HEK293 (cell line): ENCODE results near the gene XPA.

Source experiments
- CTCF ChIA-PET: fragments of 350-600 bp; formaldehyde crosslinking; extraction: SDS; loops from one replicate; lab custom pipeline; 2021; ENCODE audit warnings: antibody characterized with exemption; lab: Yijun Ruan, JAX
- POLR2A ChIA-PET: fragments of 300-600 bp; formaldehyde crosslinking; extraction: SDS; loops from one replicate; lab custom pipeline; 2020; ENCODE audit warnings: antibody characterized with exemption, inconsistent platforms; lab: Yijun Ruan, JAX
- H3K27ac ChIP-seq: fragments of 200-500 bp; sonication (Bioruptor generic); 2 replicates; pipeline ENCODE4 v1.5.1; 2014; ENCODE audit warnings: low read depth, low read length, control low read depth, inconsistent platforms; ENCODE audit errors: extremely low read depth
- H3K36me3 ChIP-seq, 2 experiments: fragments of 200-500 bp in 1 of 2; sonication (Bioruptor generic) in 1 of 2; 1 replicate in 1 of 2; 2 replicates in 1 of 2; pipeline ENCODE4 v1.5.1; 2014 to 2017; ENCODE audit warnings: inconsistent platforms in 2 of 2, low read length in 2 of 2; ENCODE audit not compliant: control insufficient read depth in 2 of 2, insufficient read depth in 1 of 2
- H3K4me1 ChIP-seq: fragments of 200-500 bp; sonication (Bioruptor generic); 2 replicates; pipeline ENCODE4 v1.5.1; 2014; ENCODE audit warnings: mild to moderate bottlenecking, low read length, inconsistent platforms; ENCODE audit not compliant: control insufficient read depth, insufficient read depth
- H3K4me3 ChIP-seq: 2 replicates; pipeline ENCODE4 v1.5.1; 2011; ENCODE audit warnings: low read depth, mild to moderate bottlenecking, control low read depth, low read length, moderate library complexity
- H3K9me3 ChIP-seq: fragments of 200-500 bp; sonication (Bioruptor generic); 2 replicates; pipeline ENCODE4 v1.5.1; 2014; ENCODE audit warnings: low read depth, low read length, inconsistent platforms; ENCODE audit not compliant: control insufficient read depth, insufficient read depth
- GLIS1 ChIP-seq: fragments of 450-650 bp; formaldehyde crosslinking; IDR thresholded peaks from 2 replicates; pipeline ENCODE4 v1.5.1; 2016; ENCODE audit warnings: missing biosample characterization, missing genetic modification characterization
- GLIS2 ChIP-seq: fragments of 450-650 bp; formaldehyde crosslinking; IDR thresholded peaks from 2 replicates; pipeline ENCODE4 v1.5.1; 2016; ENCODE audit warnings: missing biosample characterization, missing genetic modification characterization
- HOXC10 ChIP-seq: sonication (generic); formaldehyde crosslinking; IDR thresholded peaks from 2 replicates; pipeline ENCODE4 v1.8.1; 2023; ENCODE audit warnings: mild to moderate bottlenecking, missing genetic modification reagents
- IKZF3 ChIP-seq: fragments of 450-650 bp; IDR thresholded peaks from 2 replicates; pipeline ENCODE4 v1.5.0; 2018; ENCODE audit warnings: missing biosample characterization, mild to moderate bottlenecking, missing genetic modification characterization, moderate library complexity
- KLF8 ChIP-seq: fragments of 450-650 bp; formaldehyde crosslinking; IDR thresholded peaks from 2 replicates; pipeline ENCODE4 v1.5.1; 2016; ENCODE audit warnings: missing biosample characterization, missing genetic modification characterization
- SCRT1 ChIP-seq: fragments of 450-650 bp; formaldehyde crosslinking; IDR thresholded peaks from 2 replicates; pipeline ENCODE4 v1.5.1; 2016; ENCODE audit warnings: missing biosample characterization, missing genetic modification characterization, borderline replicate concordance
- SP2 ChIP-seq: fragments of 450-650 bp; formaldehyde crosslinking; IDR thresholded peaks from 2 replicates; pipeline ENCODE4 v1.5.1; 2016; ENCODE audit warnings: missing biosample characterization, missing genetic modification characterization
- ZBTB21 ChIP-seq: fragments of 450-650 bp; formaldehyde crosslinking; IDR thresholded peaks from 2 replicates; pipeline ENCODE4 v1.5.1; 2017; ENCODE audit warnings: missing biosample characterization, missing genetic modification characterization
- ZBTB48 ChIP-seq: fragments of 450-650 bp; formaldehyde crosslinking; IDR thresholded peaks from 2 replicates; pipeline ENCODE4 v1.5.1; 2016; ENCODE audit warnings: missing biosample characterization, missing genetic modification characterization
- ZBTB8A ChIP-seq: fragments of 450-650 bp; formaldehyde crosslinking; IDR thresholded peaks from 2 replicates; pipeline ENCODE4 v1.5.1; 2016; ENCODE audit warnings: missing biosample characterization, missing genetic modification characterization
- ZNF133 ChIP-seq: fragments of 450-650 bp; formaldehyde crosslinking; IDR thresholded peaks from 2 replicates; pipeline ENCODE4 v1.5.1; 2016; ENCODE audit warnings: missing biosample characterization, missing genetic modification characterization
- ZNF16 ChIP-seq: fragments of 450-650 bp; formaldehyde crosslinking; IDR thresholded peaks from 2 replicates; pipeline ENCODE4 v1.5.1; 2016; ENCODE audit warnings: low read depth, missing biosample characterization, missing genetic modification characterization
- ZNF335 ChIP-seq: fragments of 450-650 bp; formaldehyde crosslinking; conservative IDR thresholded peaks from 2 replicates; pipeline ENCODE4 v1.5.1; 2016; ENCODE audit warnings: missing biosample characterization, missing genetic modification characterization
- ZNF600 ChIP-seq: fragments of 450-650 bp; formaldehyde crosslinking; IDR thresholded peaks from 2 replicates; pipeline ENCODE4 v1.5.1; 2016; ENCODE audit warnings: missing biosample characterization, missing genetic modification characterization
- ZXDB ChIP-seq: fragments of 450-650 bp; formaldehyde crosslinking; IDR thresholded peaks from 2 replicates; pipeline ENCODE4 v1.5.1; 2016; ENCODE audit warnings: missing biosample characterization, missing genetic modification characterization
- TF ChIP-seq, protein P1 (sequence below): fragments of 450-650 bp; formaldehyde crosslinking; IDR thresholded peaks from 2 replicates; pipeline ENCODE4 v1.5.1; 2016; ENCODE audit warnings: missing biosample characterization, missing genetic modification characterization
- TF ChIP-seq, protein P2 (sequence below): fragments of 450-650 bp; formaldehyde crosslinking; IDR thresholded peaks from 2 replicates; pipeline ENCODE4 v1.5.1; 2016; ENCODE audit warnings: missing biosample characterization, missing genetic modification characterization
- TF ChIP-seq, protein P3 (sequence below): fragments of 450-650 bp; formaldehyde crosslinking; IDR thresholded peaks from 2 replicates; pipeline ENCODE4 v1.5.1; 2017; ENCODE audit warnings: missing biosample characterization, missing genetic modification characterization
- TF ChIP-seq, protein P4 (sequence below): fragments of 450-650 bp; formaldehyde crosslinking; IDR thresholded peaks from 2 replicates; pipeline ENCODE4 v1.5.1; 2017; ENCODE audit warnings: missing biosample characterization, missing genetic modification characterization
- TF ChIP-seq, protein P5 (sequence below): fragments of 450-650 bp; formaldehyde crosslinking; IDR thresholded peaks from 2 replicates; pipeline ENCODE4 v1.5.1; 2016; ENCODE audit warnings: missing biosample characterization, missing genetic modification characterization, low read depth
- TF ChIP-seq, protein P6 (sequence below): fragments of 450-650 bp; formaldehyde crosslinking; IDR thresholded peaks from 2 replicates; pipeline ENCODE4 v1.5.1; 2017; ENCODE audit warnings: missing biosample characterization, mild to moderate bottlenecking, missing genetic modification characterization, moderate library complexity

The XPA gene

DNA sequence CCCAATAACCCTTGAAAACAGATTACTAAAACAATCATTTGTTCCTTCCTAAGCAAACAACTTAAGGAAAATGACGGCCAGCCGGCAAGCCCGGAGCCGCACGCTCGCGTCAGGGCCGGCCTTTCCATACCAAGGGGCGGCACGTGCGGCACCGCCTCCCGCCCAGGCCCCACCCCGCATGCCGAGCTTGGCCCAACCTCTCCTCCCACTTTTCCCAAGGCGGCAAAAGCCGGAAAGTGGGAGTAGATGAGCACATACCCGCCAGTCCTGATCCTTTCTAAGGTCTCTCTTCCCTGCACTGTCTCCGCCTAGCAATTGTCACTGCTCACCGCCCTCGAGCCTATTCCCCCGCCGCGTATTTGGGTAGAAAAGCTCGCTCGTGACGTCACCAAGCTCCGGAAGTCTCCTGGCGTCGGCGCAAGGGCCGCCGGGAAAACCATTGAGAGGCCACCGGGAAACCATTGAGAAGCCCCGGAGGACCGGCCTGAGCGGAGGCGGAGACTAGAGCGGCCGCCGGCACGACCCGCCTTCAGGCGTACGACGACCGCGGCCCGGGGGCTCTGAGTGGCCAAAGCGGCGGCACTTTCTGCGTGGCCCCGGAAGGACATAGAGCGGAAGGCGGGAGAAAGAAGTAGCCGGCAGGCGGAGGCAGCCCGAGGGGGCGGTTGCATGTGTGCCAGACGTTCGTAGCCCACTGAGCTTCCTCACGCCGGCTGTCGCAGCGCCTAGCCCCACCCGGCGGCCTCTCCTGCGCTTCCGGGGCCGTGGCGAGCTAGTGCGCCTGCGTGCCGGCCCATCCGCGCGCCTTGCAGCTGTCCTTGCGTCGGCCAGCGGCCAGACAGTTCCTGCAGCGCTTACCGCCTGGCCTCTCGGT lies 63.9 kb downstream of the XPA start, which contains the start of the genes NCBP1 and TSTD2 (continued):
- TF ChIP-seq, protein P1, sequence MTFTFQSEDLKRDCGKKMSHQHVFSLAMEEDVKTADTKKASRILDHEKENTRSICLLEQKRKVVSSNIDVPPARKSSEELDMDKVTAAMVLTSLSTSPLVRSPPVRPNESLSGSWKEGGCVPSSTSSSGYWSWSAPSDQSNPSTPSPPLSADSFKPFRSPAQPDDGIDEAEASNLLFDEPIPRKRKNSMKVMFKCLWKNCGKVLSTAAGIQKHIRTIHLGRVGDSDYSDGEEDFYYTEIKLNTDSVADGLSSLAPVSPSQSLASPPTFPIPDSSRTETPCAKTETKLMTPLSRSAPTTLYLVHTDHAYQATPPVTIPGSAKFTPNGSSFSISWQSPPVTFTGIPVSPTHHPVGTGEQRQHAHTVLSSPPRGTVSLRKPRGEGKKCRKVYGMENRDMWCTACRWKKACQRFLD (tag by site-specific recombination): 0 out of 2 replicates have a peak, but pooled peaks have one; percentile 69
- TF ChIP-seq HOXC10 (0 out of 2 replicates have a peak, but pooled peaks have one; percentile 75), IKZF3 (tag by site-specific recombination) (peak; percentile 97)
- TF ChIP-seq, protein P2, sequence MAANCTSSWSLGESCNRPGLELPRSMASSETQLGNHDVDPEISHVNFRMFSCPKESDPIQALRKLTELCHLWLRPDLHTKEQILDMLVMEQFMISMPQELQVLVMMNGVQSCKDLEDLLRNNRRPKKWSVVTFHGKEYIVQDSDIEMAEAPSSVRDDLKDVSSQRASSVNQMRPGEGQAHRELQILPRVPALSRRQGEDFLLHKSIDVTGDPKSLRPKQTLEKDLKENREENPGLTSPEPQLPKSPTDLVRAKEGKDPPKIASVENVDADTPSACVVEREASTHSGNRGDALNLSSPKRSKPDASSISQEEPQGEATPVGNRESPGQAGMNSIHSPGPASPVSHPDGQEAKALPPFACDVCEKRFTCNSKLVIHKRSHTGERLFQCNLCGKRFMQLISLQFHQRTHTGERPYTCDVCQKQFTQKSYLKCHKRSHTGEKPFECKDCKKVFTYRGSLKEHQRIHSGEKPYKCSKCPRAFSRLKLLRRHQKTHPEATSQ (tag by site-specific recombination): 0 out of 2 replicates have a peak, but pooled peaks have one; percentile 52

DNA sequence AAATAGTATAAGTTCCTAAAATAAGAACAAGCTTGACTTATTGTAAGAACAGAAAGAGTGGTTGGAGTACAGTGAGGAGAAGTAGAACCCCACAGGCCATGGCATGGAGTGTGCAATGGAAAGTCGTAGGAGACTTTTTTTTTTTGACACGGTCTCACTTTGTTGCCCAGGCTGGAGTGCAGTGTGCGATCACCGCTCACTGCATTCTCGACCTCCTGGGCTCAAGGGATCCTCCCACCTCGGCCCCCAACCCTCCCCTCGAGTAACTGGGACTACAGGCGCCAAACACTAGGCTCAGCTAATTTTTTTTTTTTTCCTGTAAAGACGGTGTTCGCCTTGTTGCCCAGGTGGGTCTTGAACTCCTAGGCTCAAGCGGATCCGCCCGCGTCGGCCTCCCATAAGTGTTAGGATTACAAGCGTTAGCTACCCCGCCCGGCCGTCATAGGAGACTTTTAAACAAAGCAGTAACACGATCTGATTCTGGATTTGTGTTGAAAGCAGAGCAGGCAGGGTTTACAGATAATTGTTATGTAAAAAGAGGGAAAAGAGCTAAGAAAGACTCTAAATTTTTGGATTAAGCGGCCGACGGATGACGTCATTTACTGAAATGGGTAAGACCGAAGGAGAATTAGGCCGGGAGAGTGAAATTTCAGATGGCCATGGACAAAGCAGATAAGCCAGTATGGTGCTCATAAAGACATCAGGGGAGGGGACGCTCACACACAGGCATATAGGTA lies 64.7 kb downstream of the XPA start:
- no peaks in the 10 kb centered on the region for H3K9me3 ChIP-seq
- H3K36me3 ChIP-seq: no peaks in the 10 kb centered on the region
- peak overlapping the region; percentile 92 for H3K27ac ChIP-seq
- H3K4me3 ChIP-seq: peak overlapping the region; percentile 97
- ChIA-PET CTCF (interaction anchor here (0.6 to 4.2 kb wide), 8 partner anchors 16 to 349 kb away, joined by 3 to 28 read pairs (median 4); no protein-coding TSS in a partner anchor), POLR2A (interaction anchor here (0.5 to 2.4 kb wide), 20 partner anchors 8 to 1348 kb away, joined by 3 to 19 read pairs (median 4); partner anchors contain the start of genes ANP32B, TBC1D2, TRMO and XPA)
- no peaks in the 10 kb centered on the region; the same call in 1 of the 2 replicates for H3K4me1 ChIP-seq
- TF ChIP-seq SP2 (tag by site-specific recombination) (peak; percentile 46), ZNF133 (tag by site-specific recombination) (no peak), GLIS2 (peak; percentile 34), GLIS1 (tag by site-specific recombination) (peak; percentile 45; the same call in 1 of the 2 replicates), ZBTB21 (peak; percentile 33), KLF8 (tag by site-specific recombination) (no peak; the same call in 1 of the 2 replicates), ZBTB48 (tag by site-specific recombination) (no peak), ZBTB8A (tag by site-specific recombination) (no peak), ZNF335 (tag by site-specific recombination) (peak; percentile 81; the same call in 1 of the 2 replicates), ZNF600 (tag by site-specific recombination) (0 out of 2 replicates have a peak, but pooled peaks have one; percentile 53), SCRT1 (tag by site-specific recombination) (no peak), ZNF16 (tag by site-specific recombination) (no peak), ZXDB (tag by site-specific recombination) (peak; percentile 65; the same call in 1 of the 2 replicates)
- TF ChIP-seq, protein P3, sequence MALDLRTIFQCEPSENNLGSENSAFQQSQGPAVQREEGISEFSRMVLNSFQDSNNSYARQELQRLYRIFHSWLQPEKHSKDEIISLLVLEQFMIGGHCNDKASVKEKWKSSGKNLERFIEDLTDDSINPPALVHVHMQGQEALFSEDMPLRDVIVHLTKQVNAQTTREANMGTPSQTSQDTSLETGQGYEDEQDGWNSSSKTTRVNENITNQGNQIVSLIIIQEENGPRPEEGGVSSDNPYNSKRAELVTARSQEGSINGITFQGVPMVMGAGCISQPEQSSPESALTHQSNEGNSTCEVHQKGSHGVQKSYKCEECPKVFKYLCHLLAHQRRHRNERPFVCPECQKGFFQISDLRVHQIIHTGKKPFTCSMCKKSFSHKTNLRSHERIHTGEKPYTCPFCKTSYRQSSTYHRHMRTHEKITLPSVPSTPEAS (tag by site-specific recombination): no peak
- TF ChIP-seq, protein P4, sequence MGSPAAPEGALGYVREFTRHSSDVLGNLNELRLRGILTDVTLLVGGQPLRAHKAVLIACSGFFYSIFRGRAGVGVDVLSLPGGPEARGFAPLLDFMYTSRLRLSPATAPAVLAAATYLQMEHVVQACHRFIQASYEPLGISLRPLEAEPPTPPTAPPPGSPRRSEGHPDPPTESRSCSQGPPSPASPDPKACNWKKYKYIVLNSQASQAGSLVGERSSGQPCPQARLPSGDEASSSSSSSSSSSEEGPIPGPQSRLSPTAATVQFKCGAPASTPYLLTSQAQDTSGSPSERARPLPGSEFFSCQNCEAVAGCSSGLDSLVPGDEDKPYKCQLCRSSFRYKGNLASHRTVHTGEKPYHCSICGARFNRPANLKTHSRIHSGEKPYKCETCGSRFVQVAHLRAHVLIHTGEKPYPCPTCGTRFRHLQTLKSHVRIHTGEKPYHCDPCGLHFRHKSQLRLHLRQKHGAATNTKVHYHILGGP: no peak
- TF ChIP-seq, protein P5, sequence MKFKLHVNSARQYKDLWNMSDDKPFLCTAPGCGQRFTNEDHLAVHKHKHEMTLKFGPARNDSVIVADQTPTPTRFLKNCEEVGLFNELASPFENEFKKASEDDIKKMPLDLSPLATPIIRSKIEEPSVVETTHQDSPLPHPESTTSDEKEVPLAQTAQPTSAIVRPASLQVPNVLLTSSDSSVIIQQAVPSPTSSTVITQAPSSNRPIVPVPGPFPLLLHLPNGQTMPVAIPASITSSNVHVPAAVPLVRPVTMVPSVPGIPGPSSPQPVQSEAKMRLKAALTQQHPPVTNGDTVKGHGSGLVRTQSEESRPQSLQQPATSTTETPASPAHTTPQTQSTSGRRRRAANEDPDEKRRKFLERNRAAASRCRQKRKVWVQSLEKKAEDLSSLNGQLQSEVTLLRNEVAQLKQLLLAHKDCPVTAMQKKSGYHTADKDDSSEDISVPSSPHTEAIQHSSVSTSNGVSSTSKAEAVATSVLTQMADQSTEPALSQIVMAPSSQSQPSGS (tag by site-specific recombination): peak; percentile 98
- TF ChIP-seq, protein P6, sequence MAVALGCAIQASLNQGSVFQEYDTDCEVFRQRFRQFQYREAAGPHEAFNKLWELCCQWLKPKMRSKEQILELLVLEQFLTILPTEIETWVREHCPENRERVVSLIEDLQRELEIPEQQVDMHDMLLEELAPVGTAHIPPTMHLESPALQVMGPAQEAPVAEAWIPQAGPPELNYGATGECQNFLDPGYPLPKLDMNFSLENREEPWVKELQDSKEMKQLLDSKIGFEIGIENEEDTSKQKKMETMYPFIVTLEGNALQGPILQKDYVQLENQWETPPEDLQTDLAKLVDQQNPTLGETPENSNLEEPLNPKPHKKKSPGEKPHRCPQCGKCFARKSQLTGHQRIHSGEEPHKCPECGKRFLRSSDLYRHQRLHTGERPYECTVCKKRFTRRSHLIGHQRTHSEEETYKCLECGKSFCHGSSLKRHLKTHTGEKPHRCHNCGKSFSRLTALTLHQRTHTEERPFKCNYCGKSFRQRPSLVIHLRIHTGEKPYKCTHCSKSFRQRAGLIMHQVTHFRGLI (tag by site-specific recombination): 0 out of 2 replicates have a peak, but pooled peaks have one; percentile 45
